DMS 273 (cell line): ENCODE measurements around the gene SMAP1.

Source experiments
- DNase-seq: peaks from one replicate; lab custom pipeline; 2025; ENCODE audit not compliant: unreplicated experiment; lab: John Stamatoyannopoulos, UW

The SMAP1 gene

GRCh38 chr6:70680396-70680795 lies 12.7 kb downstream of the SMAP1 start:
- DNase-seq = no peak

DNA sequence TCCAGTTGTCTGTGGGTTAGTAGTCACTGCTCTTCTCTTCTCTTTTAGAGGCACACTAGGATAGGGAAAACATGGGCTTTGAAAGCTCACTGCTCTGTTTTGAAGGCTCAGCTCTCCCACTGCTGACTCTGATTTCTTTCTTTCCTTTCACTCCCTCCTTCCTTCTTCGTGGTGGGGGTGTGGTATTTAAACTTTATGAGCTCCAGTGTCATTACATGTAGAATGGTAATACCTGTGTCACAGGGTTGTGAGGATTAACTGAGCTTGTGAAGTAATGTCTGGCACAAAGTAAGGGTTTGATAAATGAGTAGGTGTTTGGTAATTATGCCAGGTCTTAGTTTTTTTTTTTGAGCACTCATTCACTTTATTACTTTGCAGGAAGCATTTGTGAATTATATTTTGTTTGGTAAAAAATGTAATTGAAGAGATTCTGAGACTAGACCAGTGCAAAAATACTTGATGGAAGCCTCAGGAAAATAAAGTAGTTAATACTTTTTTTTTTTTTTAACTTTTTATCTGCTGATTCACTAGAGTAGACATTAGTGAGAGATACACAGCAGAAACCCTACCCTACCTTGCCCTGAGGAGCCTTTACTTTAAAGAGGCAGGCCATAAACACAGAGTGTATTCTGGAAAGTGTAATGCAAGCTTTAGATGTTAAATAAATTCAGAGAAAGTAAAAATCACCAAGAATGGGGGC lies 17.3 kb downstream of the SMAP1 start:
- DNase-seq = peak; percentile 18

DNA sequence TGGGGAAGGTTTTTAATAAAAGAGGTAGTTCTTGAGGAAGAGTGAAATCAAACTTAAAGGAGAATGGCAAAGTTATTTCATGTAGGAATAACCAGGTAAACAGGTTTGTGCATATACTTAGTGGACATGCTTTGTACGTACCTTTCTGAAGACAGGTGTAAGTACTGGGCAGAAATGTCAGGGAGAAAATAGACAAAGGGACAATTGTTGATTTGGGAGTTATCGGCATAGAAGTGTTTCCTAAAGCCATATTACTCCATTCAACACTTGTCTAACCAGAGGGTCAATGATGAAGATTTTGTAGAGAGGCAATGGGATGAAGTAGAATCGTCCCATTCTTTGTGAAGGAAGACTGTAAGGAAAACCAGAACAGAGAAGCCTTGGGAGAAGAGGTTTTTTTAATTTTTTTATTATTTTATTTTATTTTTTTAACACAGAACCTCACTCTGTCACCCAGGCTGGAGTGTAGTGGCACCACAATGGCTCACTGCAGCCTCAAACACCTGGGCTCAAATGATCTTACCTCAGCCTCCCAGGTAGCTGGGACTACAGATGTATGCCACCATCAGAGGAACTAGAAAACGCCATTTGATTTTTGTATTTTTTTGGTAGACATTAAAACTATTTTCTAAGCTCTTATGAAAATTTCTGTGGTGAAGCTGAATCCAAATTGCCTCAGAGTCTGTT lies 18.0 kb downstream of the SMAP1 start:
- DNase-seq = no peak

- DNase-seq = peak; percentile 69
Observed at GRCh38 chr6:70686548-70687133, 19.0 kb downstream of the SMAP1 start.

- DNase-seq = no peak
Observed at GRCh38 chr6:70693887-70694286, 26.2 kb downstream of the SMAP1 start.

DNA sequence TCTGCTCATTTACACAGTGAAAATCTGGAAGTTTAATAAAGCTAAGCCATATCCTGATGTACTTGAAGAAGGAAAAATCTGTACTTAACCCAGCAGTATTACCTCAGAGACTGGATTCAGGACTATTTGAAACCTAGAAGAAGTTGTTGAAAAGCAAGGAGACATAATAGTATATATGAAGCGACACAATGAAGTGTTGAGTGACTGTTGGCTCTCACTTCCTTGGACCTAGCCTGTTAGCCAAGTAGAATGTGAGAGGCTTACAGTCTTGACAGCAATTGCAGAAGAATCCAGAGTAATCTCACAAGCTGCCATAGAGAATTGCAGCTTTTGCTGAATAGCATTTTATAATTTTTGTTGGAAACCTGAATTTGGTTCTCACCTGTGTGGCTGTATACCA lies 26.7 kb downstream of the SMAP1 start:
- no peak for DNase-seq

GRCh38 chr6:70700922-70701876 lies 33.5 kb downstream of the SMAP1 start:
- DNase-seq = no peak

- DNase-seq = no peak
Observed at GRCh38 chr6:70705772-70706171, 38.1 kb downstream of the SMAP1 start.

GRCh38 chr6:70706491-70707123 lies 38.9 kb downstream of the SMAP1 start:
- peak; percentile 76 for DNase-seq

GRCh38 chr6:70707893-70708292 lies 40.2 kb downstream of the SMAP1 start:
- DNase-seq = no peak

GRCh38 chr6:70708448-70708847 lies 40.8 kb downstream of the SMAP1 start:
- DNase-seq = no peak

- no peak for DNase-seq
Observed at GRCh38 chr6:70709826-70710225, 42.1 kb downstream of the SMAP1 start.

DNA sequence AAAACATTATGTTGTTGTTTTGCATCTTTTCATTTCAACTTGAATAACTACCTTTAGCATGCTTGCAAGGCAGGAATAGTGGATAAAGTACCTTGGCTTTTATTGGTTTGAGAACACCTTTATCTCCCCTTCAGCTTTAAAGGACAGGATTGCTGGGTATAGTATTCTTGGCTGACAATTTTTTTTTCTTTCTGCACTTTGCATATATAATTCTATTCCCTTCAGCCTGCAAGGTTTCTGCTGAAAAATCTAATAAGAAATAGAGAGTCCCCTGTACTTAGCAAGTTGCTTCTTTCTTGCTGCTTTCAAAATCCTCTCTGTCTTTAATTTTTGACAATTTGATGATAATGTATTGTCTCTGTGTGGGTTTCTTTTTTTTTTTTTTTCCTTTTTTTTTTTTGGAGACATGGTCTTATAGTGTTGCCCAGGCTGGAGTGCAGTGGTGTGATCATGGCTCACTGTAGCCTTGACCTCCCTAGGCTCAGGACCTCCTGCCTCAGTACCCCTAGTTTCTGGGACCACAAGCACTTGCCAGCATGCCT lies 47.1 kb downstream of the SMAP1 start:
- no peak for DNase-seq

- DNase-seq = no peak
Observed at GRCh38 chr6:70717038-70717801, 49.5 kb downstream of the SMAP1 start.

DNA sequence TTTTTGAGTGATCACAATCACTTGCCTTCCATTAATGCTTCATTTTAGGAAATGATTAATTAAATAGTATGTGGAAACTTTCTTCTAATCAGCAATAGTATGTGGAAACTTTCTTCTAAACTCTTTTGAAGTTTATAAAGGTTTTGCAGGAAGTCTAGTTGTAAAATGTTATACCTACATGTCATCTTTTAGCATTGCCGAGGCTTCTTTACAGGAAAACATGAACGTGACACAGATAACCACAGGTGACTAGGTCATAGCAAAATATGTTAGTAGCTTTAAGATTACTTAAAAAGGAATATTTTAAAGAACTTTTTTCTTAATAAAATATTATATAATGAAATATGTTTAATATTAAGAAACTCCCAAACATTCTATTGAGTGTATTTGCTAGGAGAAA lies 56.8 kb downstream of the SMAP1 start:
- no peak for DNase-seq

GRCh38 chr6:70725817-70726415 lies 58.2 kb downstream of the SMAP1 start:
- DNase-seq = no peak

GRCh38 chr6:70734381-70734780 lies 66.7 kb downstream of the SMAP1 start:
- DNase-seq = no peak

DNA sequence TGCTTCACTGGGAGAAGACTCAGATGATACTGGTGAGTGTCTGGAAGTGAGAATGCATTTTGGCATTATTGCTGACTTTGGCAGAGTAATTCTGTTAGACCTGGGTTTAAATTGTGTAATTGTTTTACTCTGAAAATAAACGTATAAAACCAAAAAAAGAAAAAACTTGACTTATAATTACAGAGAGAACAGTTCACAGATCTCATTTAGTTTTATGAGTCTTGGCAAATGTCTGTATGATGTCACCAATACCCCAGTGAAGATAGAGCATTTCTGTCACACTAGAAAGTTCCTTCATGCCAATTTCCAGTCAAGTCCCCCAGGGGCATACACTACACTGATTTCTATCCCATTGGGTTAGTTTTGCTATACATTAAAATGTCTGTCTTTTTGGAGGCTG lies 67.3 kb downstream of the SMAP1 start:
- DNase-seq = no peak

DNA sequence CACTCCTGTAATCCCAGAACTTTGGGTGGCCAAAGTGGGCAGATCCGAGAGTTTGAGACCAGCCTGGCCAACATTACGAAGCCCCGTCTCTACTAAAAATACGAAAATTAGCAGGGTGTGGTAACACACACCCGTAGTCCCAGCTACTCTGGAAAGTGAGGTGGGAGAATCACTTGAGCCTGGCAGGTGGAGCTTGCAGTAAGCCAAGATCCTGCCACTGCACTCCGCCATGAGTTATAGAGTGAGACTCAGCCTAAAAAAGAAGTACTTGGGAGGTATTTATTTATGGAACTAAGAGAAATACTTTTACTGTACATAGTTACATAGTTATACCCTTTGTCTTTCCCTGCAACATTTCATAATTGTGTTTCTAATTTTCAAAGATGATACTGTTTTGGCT lies 67.8 kb downstream of the SMAP1 start:
- DNase-seq = no peak
